Mucosa of gallbladder (tissue), 1 donor: ENCODE measurements around the gene UQCR11. TPM values are rescaled to one million over a fixed set of nuclear protein-coding genes. Genes with fewer than 3 reads are reported as not detected.

ENCODE experiments used
- DNase-seq: peaks from one replicate; pipeline ENCODE4 v3.0.0-alpha.2; 2020; ENCODE audit warnings: low spot score
- total RNA-seq: library from RNA; stranded (reverse); gene quantifications from one replicate; pipeline ENCODE4 v1.2.1, GENCODE V29; 2021
- donor health status: DM: no; HTN: no; CAD: no.

UQCR11 gene
- total RNA-seq, 1 donor from 2014 or later = 254 TPM

GRCh38 chr19:1616875-1617274, 11.6 kb upstream of the UQCR11 start:
- DNase-seq = no peak

GRCh38 chr19:1616396-1616795, 11.1 kb upstream of the UQCR11 start:
- peak; percentile 30 for DNase-seq

DNA sequence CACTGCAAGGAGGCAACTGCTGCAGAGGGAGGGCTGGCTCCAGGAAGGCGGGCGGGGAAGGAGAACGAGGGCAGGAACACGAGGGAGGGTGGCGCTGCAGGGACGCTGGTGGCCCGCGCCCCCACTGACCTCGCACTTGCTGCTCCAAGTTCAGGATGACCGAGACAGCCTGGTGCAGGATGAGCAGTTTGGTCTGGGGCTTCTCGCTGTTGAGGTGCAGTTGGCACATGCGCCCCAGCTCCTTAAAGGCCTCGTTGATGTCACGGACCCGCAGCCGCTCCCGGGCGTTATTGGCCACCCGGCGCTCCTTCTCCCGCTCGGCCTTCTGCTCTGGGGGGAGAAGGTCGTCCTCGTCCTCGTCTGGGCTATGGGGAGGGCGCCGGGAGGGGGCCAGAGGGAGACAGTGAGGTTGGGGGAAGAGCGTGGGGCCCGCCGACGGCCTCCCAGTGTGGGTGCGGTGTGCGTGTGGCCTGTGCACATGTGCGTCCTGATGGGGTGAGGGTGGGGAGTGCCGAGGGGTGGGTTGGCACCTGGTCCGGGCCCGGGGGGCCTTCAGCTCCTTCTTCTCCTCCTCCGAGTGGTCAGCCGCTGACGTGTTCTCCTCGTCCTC, 10.0 kb upstream of the UQCR11 start:
- DNase-seq = no peak

- DNase-seq = no peak
Measured at GRCh38 chr19:1613808-1614570, 8.7 kb upstream of the UQCR11 start.

DNA sequence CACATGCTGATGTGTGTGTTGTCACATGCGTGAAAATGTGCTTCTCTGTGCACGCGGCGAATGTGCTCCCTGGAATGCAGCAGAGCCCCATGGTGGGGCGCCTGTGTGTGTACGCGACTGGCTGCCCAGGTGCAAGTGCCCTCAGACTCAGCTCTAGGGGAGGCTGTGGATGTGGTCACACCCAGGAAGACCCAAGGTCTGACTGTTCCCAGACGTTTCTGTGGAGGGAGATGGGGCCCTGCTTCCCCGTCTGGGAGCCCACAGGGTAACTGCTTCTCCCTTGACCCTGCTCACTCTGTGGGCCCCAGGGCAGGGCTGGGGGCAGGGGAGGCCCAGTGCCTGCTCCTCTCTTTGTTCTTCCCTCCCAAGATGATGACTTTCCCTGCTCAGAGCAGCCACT, 7.9 kb upstream of the UQCR11 start:
- DNase-seq = no peak

- DNase-seq = no peak
Measured at GRCh38 chr19:1612114-1613086, 7.1 kb upstream of the UQCR11 start.

DNA sequence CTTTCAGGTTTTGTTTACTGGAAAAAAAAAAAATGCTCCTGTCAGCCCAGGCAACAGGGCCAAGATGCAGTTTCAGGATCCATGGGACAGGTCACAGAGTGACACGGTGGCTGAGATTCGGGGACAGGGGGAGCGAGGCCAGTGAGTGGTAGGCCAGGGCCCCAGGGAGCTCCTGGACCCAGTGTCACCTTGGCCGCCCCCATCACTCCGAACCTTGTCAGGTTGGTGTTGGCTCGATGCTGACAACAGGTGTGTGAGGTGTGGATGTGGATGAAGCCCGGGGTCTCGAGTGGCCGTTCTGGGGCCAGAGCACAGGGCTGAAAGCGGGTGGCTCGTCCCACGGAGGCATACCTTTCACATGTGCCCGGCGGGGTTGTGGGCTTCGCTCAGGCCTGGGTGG, 6.1 kb upstream of the UQCR11 start:
- no peak for DNase-seq

GRCh38 chr19:1610579-1610978, 5.3 kb upstream of the UQCR11 start:
- no peak for DNase-seq

DNA sequence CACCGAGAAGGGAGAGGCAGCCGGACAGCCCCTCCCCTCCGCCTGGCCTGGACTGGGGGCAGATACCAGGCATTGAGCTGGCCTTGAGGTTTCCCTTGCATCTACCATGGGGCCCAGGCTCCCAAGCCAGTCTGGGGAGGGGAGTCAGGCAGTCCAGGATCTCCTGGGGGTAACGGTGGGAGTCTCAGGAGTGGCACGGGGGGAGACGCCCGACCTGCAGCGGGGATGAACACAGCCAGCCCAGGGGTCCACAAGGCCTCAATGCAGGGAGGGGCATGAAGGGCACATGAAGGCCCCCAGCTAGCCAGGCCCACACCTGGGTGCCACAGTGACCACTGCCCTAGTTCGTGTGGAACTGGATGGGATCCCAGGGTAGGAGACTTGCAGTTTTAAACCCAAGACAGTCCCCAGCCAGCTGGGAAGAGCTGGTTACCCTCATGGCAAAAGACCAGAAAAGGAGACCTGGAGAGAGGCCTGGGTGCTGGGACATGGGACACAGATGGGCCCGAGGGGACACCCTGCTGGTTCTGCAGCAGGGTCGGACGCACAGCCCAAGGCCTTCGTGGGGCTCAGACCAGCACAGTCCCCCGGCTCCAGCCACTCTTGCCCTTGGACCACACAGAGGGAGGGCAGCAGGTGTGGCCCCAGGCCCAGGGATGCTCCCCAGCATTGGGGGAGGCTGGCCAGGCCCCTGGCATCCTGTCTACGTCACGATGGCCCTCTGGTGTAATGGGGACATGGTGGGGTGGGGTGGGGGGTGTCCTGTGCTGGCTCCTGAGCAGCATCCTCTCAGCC, 4.6 kb upstream of the UQCR11 start:
- no peak for DNase-seq

GRCh38 chr19:1609103-1609396, 3.8 kb upstream of the UQCR11 start:
- no peak for DNase-seq

GRCh38 chr19:1608359-1609102, 3.3 kb upstream of the UQCR11 start:
- DNase-seq = no peak

- DNase-seq = no peak
Measured at GRCh38 chr19:1606138-1606651, 933 bp upstream of the UQCR11 start.

GRCh38 chr19:1602091-1602707, 3.1 kb downstream of the UQCR11 start:
- no peak for DNase-seq

DNA sequence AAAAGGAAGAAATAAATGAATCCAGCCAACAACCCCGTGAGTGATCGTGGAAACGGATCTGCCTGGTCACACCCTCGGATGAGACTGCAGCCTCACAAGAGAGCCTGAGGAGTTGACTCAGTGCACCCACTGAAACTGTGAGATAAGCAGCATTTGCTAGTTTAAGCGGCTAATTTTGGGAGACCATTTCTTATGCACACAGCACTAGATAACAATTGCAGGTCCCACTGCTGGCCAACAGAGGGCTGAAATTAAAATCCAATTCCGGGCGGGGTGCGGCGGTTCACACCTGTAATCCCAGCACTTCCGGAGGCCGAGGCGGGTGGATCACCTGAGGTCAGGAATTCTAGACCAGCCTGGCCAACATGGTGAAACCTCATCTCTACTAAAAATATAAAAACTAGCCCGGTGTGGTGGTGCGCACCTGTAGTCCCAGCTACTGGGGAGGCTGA, 3.6 kb downstream of the UQCR11 start:
- no peak for DNase-seq

DNA sequence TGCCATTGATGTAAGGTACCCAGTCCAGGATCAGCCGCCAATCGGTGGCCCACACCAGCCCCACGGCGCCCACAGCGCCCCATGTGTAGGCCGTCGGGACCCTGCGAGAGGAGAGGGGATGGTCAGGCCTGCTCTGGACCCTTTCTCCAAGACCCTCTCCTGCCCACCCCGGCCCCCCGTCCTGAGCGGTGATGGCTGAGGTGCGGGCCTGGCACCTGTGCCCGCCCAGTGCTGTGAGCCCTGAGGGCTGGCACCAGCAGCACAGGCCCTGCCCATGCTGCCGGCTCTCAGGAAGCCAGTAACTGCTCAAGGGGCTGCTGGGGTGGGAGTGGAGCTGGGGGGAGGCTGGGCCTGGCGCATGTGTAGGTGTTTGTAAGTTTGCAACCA, 5.8 kb downstream of the UQCR11 start:
- no peak for DNase-seq

DNA sequence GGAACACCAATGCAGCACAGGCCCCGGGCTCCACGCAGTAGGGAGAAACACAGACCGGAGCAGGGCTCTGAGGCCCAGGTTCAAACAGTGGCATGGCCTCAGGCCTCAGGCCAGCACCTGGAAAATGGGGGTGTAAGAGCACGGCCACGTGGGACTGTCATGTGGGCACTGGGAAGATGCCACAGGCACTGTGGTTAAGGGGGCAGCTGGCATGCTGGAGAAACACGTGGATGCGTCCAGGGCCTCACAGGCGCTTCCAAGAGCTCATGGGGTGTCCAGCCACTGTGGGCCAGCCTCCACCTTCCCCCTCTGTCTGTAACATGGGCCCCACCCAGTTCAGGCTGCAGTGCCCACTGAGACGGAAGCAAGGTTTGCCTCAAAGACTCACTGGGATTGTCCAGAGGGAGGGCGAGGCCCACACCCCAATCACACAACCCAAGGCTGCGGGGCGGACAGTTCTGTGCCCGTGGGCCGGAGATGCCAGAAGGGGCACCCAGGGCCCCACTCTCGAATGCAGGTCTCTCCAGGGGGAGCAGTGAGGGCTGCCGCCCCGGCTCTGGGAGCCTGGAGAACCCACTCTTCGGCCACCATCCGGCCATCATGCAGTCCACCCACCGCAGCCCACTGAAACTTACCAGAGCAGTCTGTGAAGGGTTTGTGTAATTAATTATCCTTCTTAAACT, 6.3 kb downstream of the UQCR11 start:
- no peak for DNase-seq

GRCh38 chr19:1593501-1593772, 11.8 kb downstream of the UQCR11 start:
- DNase-seq = no peak

- DNase-seq = peak; percentile 93
Measured at GRCh38 chr19:1592755-1593500, 12.3 kb downstream of the UQCR11 start, which contains the start of gene MBD3. Gene MBD3 (minus strand): TSS chr19:1592865. CDS start chr19:1592631, 234 bp downstream.
